Epithelial cell of esophagus (primary cell): ENCODE data around the gene TTC7B.

Experiments
- DNase-seq: peaks from one replicate; pipeline ENCODE4 v3.0.0; 2010; ENCODE audit warnings: low read depth
- H3K4me3 ChIP-seq: 2 replicates; pipeline ENCODE4 v1.5.1; 2011; ENCODE audit warnings: mild to moderate bottlenecking, low read length, control low read depth
- TF ChIP-seq, protein P1 (sequence below): IDR thresholded peaks from 2 replicates; pipeline ENCODE4 v1.5.1; 2011; ENCODE audit warnings: low read depth, mild to moderate bottlenecking, low read length, control low read depth, inconsistent platforms; ENCODE audit not compliant: insufficient read depth; ENCODE audit errors: missing control alignments

Gene TTC7B

DNA sequence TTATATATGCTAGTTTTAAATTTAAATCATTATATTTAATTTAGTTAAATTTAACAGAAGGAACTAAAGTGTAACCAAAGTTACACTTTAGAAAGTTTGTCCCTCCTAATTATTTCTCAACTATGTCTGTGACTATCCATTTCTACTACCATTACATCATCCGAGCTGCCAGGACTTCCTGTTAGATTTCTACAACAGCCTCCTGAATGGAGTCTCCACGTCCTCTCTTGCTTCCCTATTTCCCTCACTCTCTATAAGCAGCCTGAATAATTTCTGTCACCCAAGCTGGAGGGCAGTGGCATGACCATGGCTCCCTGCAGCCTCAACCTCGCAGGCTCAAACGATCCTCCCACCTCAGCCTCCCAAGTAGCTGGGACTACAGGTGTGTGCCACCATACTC is 84.1 kb downstream of the TTC7B start:
- DNase-seq, result no peak
- no peak overlapping the region for H3K4me3 ChIP-seq
- TF ChIP-seq, protein P1, sequence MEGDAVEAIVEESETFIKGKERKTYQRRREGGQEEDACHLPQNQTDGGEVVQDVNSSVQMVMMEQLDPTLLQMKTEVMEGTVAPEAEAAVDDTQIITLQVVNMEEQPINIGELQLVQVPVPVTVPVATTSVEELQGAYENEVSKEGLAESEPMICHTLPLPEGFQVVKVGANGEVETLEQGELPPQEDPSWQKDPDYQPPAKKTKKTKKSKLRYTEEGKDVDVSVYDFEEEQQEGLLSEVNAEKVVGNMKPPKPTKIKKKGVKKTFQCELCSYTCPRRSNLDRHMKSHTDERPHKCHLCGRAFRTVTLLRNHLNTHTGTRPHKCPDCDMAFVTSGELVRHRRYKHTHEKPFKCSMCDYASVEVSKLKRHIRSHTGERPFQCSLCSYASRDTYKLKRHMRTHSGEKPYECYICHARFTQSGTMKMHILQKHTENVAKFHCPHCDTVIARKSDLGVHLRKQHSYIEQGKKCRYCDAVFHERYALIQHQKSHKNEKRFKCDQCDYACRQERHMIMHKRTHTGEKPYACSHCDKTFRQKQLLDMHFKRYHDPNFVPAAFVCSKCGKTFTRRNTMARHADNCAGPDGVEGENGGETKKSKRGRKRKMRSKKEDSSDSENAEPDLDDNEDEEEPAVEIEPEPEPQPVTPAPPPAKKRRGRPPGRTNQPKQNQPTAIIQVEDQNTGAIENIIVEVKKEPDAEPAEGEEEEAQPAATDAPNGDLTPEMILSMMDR, result no peak

DNA sequence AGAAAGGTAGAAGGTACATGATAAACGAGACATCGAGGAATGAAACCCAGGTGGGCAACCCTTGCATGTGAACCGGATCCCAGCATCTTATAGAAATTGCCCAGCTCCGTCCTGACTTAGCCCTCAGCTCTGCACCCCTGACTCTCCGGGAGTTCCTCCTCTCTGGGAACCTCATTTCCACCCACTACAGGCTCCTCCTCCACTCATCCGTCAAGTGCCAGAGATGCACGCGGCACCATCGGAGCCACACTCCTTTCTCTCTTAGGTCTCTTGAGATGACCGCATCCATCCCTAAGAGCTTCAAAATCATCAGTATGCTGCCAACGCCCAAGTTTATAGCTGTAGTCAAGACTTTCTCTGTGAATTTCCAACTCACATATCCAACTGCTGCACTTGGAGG is 84.7 kb downstream of the TTC7B start:
- TF ChIP-seq, protein P1, result no peak
- no peak for DNase-seq
- no peak overlapping the region for H3K4me3 ChIP-seq

DNA sequence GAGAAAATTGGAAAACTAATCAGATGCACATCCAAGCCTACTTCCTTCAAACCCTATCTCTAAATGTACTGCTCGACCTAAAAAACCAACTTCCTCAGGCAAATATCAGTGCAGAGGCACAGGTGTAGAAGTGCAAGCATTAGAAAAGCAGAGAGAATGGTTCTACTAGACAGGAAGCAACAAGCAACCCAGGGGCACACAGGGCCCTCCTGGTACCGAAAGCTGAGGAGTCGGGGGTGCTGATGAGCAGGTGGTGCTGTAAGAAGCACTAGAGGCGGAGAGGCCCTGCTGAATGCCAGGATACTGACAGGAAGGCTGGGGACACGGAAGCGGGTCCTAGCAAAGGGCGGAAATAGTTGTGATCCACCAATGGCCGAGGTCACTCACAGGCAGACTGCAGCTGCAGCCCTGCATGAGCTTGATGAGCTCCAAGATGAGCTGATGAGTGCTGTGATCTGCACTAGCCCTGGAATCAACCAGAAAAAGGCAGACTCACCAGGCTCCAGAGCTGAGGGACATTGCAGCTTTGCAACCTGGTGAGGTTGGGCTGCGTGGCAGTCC is 85.9 kb downstream of the TTC7B start:
- TF ChIP-seq, protein P1, result no peak
- no peak overlapping the region for H3K4me3 ChIP-seq
- no peak for DNase-seq

DNA sequence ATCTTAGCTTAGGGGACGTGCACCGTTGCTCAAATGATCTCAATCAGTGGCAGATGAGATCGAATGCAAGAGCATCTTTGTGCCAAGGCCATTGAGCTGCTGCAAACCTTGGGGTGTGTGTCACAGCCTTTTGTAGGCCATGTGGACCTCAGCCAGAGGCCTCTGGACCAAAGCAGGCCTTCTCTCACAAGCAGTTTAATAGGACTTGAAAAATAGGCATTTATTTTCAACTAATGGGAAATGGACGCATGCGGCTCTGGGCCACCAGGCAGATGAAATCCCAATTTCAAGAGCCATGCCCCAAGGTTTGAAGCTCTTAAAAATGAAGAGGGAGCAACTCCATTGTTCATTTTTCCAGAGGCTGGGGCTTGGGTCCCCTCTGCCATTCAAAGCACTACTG is 87.3 kb downstream of the TTC7B start:
- no peak overlapping the region for H3K4me3 ChIP-seq
- no peak for DNase-seq

DNA sequence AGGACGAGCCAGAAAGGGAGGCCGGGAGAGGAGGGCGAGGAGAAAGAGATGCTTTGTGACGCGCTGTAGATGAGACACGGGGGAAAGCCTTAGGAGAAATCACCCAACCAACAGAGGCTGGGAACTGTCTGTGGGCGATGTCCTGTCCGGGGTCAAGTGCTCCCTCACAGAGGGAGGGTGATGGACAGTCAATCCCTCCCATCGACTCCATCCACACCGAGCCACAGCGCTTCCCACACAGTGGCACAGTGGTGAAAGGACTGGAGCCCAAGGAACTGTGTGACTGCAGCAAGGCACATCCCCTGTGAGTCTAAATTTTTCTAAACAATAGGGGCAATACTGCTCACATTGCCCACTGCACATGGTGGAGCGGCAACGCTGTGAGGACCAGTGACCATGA is 89.1 kb downstream of the TTC7B start:
- DNase-seq, result no peak
- H3K4me3 ChIP-seq, result no peak overlapping the region
- TF ChIP-seq, protein P1, result no peak

More for the DNA sequence above, 87.3 kb downstream of the TTC7B start:
- TF ChIP-seq, protein P1, result no peak

DNA sequence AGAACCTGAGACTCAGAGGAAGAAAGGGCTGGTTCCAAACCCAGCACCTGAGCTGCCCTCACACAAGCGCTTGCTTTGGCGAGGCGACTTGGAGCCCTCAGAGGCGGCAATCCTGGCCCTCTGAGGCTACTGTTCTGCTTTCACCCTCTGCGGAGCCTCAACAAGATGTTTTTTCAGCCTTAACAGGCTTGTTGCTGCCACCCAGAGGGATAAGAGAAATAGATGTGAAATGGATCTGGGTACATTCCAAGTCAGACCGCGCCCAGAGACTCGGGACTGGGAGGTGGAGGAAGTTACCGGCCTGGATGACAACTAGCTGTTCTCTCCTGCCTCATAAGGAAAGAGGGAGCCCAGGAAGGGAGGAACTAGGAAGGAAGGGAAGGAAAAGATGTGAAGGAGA is 89.6 kb downstream of the TTC7B start:
- no peak overlapping the region for H3K4me3 ChIP-seq
- DNase-seq, result peak; percentile 81
- TF ChIP-seq, protein P1, result peak; percentile 58

DNA sequence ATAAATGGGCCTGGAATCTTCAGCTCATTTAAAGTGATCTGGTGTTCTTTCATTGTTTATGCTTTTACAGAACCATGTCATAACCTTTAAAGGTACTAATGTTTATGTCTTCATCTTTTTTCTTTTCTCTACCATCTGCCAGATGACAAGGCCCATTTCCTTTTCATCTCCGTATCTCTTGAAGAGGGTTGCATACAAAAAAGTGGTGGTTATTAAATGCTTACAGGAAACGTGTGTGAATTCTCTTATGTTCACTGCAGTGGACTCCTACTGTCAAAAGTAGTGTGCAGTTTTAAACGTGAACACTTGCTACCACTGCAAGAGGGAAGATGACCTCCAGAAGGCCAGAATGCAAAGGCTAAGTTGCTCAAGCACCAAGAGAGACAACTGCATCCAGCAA is 91.4 kb downstream of the TTC7B start:
- no peak overlapping the region for H3K4me3 ChIP-seq
- TF ChIP-seq, protein P1, result no peak
- DNase-seq, result no peak
